ENCODE data around the gene MTM1.

MTM1 gene

GRCh38 chrX:150548684-150549083 is 19.7 kb upstream of the MTM1 start:
- no peak overlapping the region for H3K4me3 ChIP-seq (ENCODE audit: low read length)
- no peak for DNase-seq (ENCODE audit: low read depth)
- no peak for TF ChIP-seq CTCF (conservative IDR thresholded peaks at IDR 0.05; ENCODE audit: low read depth, low read length)

DNA sequence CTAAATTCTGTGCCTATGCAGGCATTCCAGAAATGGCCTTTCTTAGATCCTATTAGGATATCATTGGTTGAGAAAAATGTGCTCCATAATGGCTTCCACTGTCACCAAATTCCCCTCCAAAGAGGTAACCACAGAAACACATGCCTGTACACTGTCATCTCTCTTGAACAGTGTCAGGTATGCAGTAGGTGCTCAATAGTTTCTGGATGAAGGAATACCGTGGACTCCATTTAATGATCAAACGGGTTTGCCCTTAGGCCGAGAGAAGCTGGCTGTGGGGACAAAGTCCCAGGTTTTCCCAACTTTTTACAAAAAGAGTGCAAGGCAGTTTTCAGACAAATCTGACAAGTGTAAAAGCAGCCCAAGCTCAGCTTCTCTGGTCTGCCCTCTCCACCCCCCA is 16.5 kb upstream of the MTM1 start:
- no peak for DNase-seq (ENCODE audit: low read depth)
- no peak overlapping the region for H3K4me3 ChIP-seq (ENCODE audit: low read length)
- TF ChIP-seq CTCF (conservative IDR thresholded peaks at IDR 0.05; ENCODE audit: low read depth, low read length) = no peak

- no peak for TF ChIP-seq CTCF (conservative IDR thresholded peaks at IDR 0.05; ENCODE audit: low read depth, low read length)
- H3K4me3 ChIP-seq (ENCODE audit: low read length) = no peak overlapping the region
- DNase-seq (ENCODE audit: low read depth) = no peak
Measured at GRCh38 chrX:150558424-150558823, 10.0 kb upstream of the MTM1 start.

GRCh38 chrX:150564838-150565237 is 3.6 kb upstream of the MTM1 start:
- TF ChIP-seq CTCF (conservative IDR thresholded peaks at IDR 0.05; ENCODE audit: low read depth, low read length) = no peak
- H3K4me3 ChIP-seq (ENCODE audit: low read length) = no peak overlapping the region
- no peak for DNase-seq (ENCODE audit: low read depth)

GRCh38 chrX:150565551-150565950 is 2.9 kb upstream of the MTM1 start:
- no peak overlapping the region for H3K4me3 ChIP-seq (ENCODE audit: low read length)
- DNase-seq (ENCODE audit: low read depth) = no peak
- TF ChIP-seq CTCF (conservative IDR thresholded peaks at IDR 0.05; ENCODE audit: low read depth, low read length) = no peak

DNA sequence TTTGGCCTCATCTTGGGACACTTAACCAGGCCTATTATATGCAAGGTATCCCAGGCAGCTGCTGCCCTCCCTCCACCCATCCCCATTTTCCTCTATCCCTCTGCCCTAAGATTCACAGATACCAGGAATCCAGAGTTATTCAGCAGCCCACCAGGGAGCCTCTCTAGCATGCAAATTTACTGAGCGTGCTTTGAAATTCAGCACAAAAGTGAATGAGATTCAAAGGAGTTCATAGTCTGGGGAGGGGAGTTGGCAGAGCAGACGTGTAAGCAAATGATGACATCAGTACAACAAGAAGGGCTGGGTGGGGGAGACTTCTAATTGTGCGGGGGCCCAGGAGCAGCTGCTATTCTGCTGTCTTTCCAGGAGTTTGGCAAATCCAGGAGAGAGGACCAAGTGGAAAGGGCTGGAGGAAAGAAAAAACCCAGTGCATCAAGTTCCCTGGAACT is 1.7 kb upstream of the MTM1 start:
- DNase-seq (ENCODE audit: low read depth) = no peak
- no peak for TF ChIP-seq CTCF (conservative IDR thresholded peaks at IDR 0.05; ENCODE audit: low read depth, low read length)
- no peak overlapping the region for H3K4me3 ChIP-seq (ENCODE audit: low read length)

GRCh38 chrX:150567645-150568319 is 639 bp upstream of the MTM1 start:
- DNase-seq (ENCODE audit: low read depth) = no peak
- no peak for TF ChIP-seq CTCF (conservative IDR thresholded peaks at IDR 0.05; ENCODE audit: low read depth, low read length)
- peak overlapping the region; percentile 22 for H3K4me3 ChIP-seq (ENCODE audit: low read length)

Measured in retinal pigment epithelial cell (primary cell).